NT2/D1 (cell line): ENCODE data around the gene PHACTR2.

Source experiments
- DNase-seq: peaks from one replicate; pipeline ENCODE4 v3.0.0-alpha.2; 2011; ENCODE audit warnings: low read depth, low spot score
- H3K27me3 ChIP-seq: 2 replicates; pipeline ENCODE4 v1.6.0; 2011; ENCODE audit warnings: mild to moderate bottlenecking; ENCODE audit not compliant: insufficient read length, insufficient read depth
- H3K36me3 ChIP-seq: 2 replicates; pipeline ENCODE4 v1.6.1; 2011; ENCODE audit warnings: mild to moderate bottlenecking, low read length, mixed read lengths; ENCODE audit not compliant: insufficient read depth, insufficient read length
- H3K4me1 ChIP-seq: 2 replicates; pipeline ENCODE4 v1.5.1; 2011; ENCODE audit not compliant: insufficient read depth, insufficient read length
- H3K4me3 ChIP-seq: 2 replicates; pipeline ENCODE4 v1.5.1; 2011; ENCODE audit warnings: low read depth; ENCODE audit not compliant: insufficient read length
- H3K9ac ChIP-seq: 2 replicates; pipeline ENCODE4 v1.6.0; 2011; ENCODE audit warnings: low read depth; ENCODE audit not compliant: insufficient read length
- H3K9me3 ChIP-seq: 2 replicates; pipeline ENCODE4 v1.5.1; 2011; ENCODE audit warnings: mild to moderate bottlenecking, low read length; ENCODE audit not compliant: insufficient read depth
- SUZ12 ChIP-seq: IDR thresholded peaks from 2 replicates; pipeline ENCODE4 v1.6.1; 2011; ENCODE audit not compliant: insufficient read length, insufficient read depth; ENCODE audit errors: extremely low read depth
- YY1 ChIP-seq: IDR thresholded peaks from 2 replicates; pipeline ENCODE4 v1.6.1; 2011; ENCODE audit not compliant: insufficient read length, insufficient read depth
- ZNF274 ChIP-seq: IDR thresholded peaks from 2 replicates; pipeline ENCODE4 v1.6.1; 2011; ENCODE audit warnings: mild to moderate bottlenecking, low read depth, low read length

Gene PHACTR2

GRCh38 chr6:143753678-143754077, 75.9 kb downstream of the PHACTR2 start:
- H3K27me3 ChIP-seq, result peaks cover 11% of the 10 kb centered on the region
- peaks cover 21% of the 10 kb centered on the region for H3K36me3 ChIP-seq
- no peak for DNase-seq
- TF ChIP-seq ZNF274, result no peak
- TF ChIP-seq SUZ12, result no peak
- no peak for TF ChIP-seq YY1
- no peak overlapping the region for H3K9ac ChIP-seq
- no peaks in the 10 kb centered on the region for H3K4me1 ChIP-seq
- H3K4me3 ChIP-seq, result no peak overlapping the region
- H3K9me3 ChIP-seq, result no peaks in the 10 kb centered on the region

GRCh38 chr6:143754204-143754603, 76.4 kb downstream of the PHACTR2 start:
- peaks cover 21% of the 10 kb centered on the region for H3K36me3 ChIP-seq
- H3K4me1 ChIP-seq, result no peaks in the 10 kb centered on the region
- H3K27me3 ChIP-seq, result peaks cover 5% of the 10 kb centered on the region
- no peak for DNase-seq
- H3K9me3 ChIP-seq, result no peaks in the 10 kb centered on the region
- H3K9ac ChIP-seq, result no peak overlapping the region
- no peak for TF ChIP-seq YY1
- TF ChIP-seq SUZ12, result no peak
- no peak for TF ChIP-seq ZNF274
- H3K4me3 ChIP-seq, result no peak overlapping the region

- TF ChIP-seq ZNF274 (no peak), SUZ12 (no peak), YY1 (no peak)
- no peak for DNase-seq
Measured at GRCh38 chr6:143755301-143755744, 77.6 kb downstream of the PHACTR2 start.

GRCh38 chr6:143757346-143757832, 79.6 kb downstream of the PHACTR2 start:
- H3K27me3 ChIP-seq, result no peaks in the 10 kb centered on the region
- H3K4me3 ChIP-seq, result no peak overlapping the region
- no peaks in the 10 kb centered on the region for H3K4me1 ChIP-seq
- TF ChIP-seq YY1 (no peak), ZNF274 (no peak), SUZ12 (no peak)
- no peak overlapping the region for H3K9ac ChIP-seq
- H3K36me3 ChIP-seq, result peaks cover 21% of the 10 kb centered on the region
- no peaks in the 10 kb centered on the region for H3K9me3 ChIP-seq
- DNase-seq, result no peak

More at GRCh38 chr6:143755301-143755744, 77.6 kb downstream of the PHACTR2 start:
- H3K9me3 ChIP-seq, result no peaks in the 10 kb centered on the region
- peaks cover 21% of the 10 kb centered on the region for H3K36me3 ChIP-seq
- no peak overlapping the region for H3K9ac ChIP-seq
- H3K4me3 ChIP-seq, result no peak overlapping the region
- no peaks in the 10 kb centered on the region for H3K27me3 ChIP-seq
- no peaks in the 10 kb centered on the region for H3K4me1 ChIP-seq

- TF ChIP-seq YY1, result no peak
- no peak for TF ChIP-seq ZNF274
- no peak for TF ChIP-seq SUZ12
- Histone ChIP-seq H3K27me3 (no peaks in the 10 kb centered on the region), H3K4me3 (no peak overlapping the region), H3K4me1 (no peaks in the 10 kb centered on the region), H3K36me3 (peaks cover 21% of the 10 kb centered on the region), H3K9me3 (no peaks in the 10 kb centered on the region), H3K9ac (no peak overlapping the region)
- no peak for DNase-seq
Measured at GRCh38 chr6:143758551-143758950, 80.8 kb downstream of the PHACTR2 start.

GRCh38 chr6:143759666-143760065, 81.9 kb downstream of the PHACTR2 start:
- Histone ChIP-seq H3K4me1 (no peaks in the 10 kb centered on the region), H3K27me3 (no peaks in the 10 kb centered on the region), H3K36me3 (peaks cover 16% of the 10 kb centered on the region), H3K4me3 (no peak overlapping the region), H3K9ac (no peak overlapping the region), H3K9me3 (no peaks in the 10 kb centered on the region)
- no peak for DNase-seq
- TF ChIP-seq YY1 (no peak), ZNF274 (no peak), SUZ12 (no peak)

GRCh38 chr6:143761074-143761473, 83.3 kb downstream of the PHACTR2 start:
- Histone ChIP-seq H3K9ac (no peak overlapping the region), H3K27me3 (no peaks in the 10 kb centered on the region), H3K4me3 (no peak overlapping the region), H3K36me3 (peaks cover 14% of the 10 kb centered on the region), H3K9me3 (no peaks in the 10 kb centered on the region), H3K4me1 (no peaks in the 10 kb centered on the region)
- TF ChIP-seq SUZ12 (no peak), ZNF274 (no peak), YY1 (no peak)
- no peak for DNase-seq
